Tibial artery (tissue), 4 donors: ENCODE measurements around the gene RAPGEF1.
"Not testable (repeated sequence)": the region's sequence is repeated elsewhere in the genome, so short reads cannot be mapped to it uniquely, and the experiment has no call there.

Source experiments
- DNase-seq, 2 donors: peaks; one replicate each; pipeline ENCODE4 v3.0.0-alpha.2; 2019
- H3K27ac ChIP-seq, 2 donors: fragments of 200-600 bp; sonication (generic) in 1 of 2; 1 replicate in 1 of 2; 2 replicates in 1 of 2; pipeline ENCODE4 v1.5.1; 2018 to 2019; ENCODE audit warnings: mild to moderate bottlenecking in 1 of 2
- H3K27me3 ChIP-seq, 2 donors: fragments of 200-600 bp; sonication (generic) in 1 of 2; one replicate each; pipeline versions ENCODE4 v1.5.1 to v1.6.0; 2016 to 2019
- H3K36me3 ChIP-seq, 3 donors: fragments of 200-600 bp; sonication (generic) in 2 of 3; one replicate each; pipeline ENCODE4 v1.5.1; 2016 to 2019; ENCODE audit warnings: mild to moderate bottlenecking in 2 of 3
- H3K4me1 ChIP-seq, 4 donors: fragments of 200-600 bp; sonication (generic) in 2 of 4; 1 replicate in 3 of 4; 2 replicates in 1 of 4; pipeline ENCODE4 v1.5.1; 2016 to 2019
- H3K4me3 ChIP-seq, 2 donors: fragments of 200-600 bp; sonication (generic) in 1 of 2; 1 replicate in 1 of 2; 2 replicates in 1 of 2; pipeline ENCODE4 v1.5.1; 2018 to 2019; ENCODE audit warnings: mild to moderate bottlenecking in 2 of 2
- H3K9me3 ChIP-seq, 3 donors: fragments of 200-600 bp; sonication (generic) in 1 of 3; one replicate each; pipeline ENCODE4 v1.5.1; 2016 to 2019
- intact Hi-C: fragments of 100-400 bp; cut with DNase I; formaldehyde crosslinking; loops from one replicate; pipeline ENCODE4 v1.15.0; 2023; ENCODE audit warnings: low total_unique reads
- TF ChIP-seq, protein P1 (sequence below), 2 experiments: fragments of 200-600 bp in 1 of 2; fragments of 450-650 bp in 1 of 2; IDR thresholded peaks; one replicate each; pipeline ENCODE4 v1.5.1; 2017 to 2019; ENCODE audit warnings: antibody characterized with exemption in 2 of 2, mild to moderate bottlenecking in 1 of 2, moderate library complexity in 1 of 2

The RAPGEF1 gene

DNA sequence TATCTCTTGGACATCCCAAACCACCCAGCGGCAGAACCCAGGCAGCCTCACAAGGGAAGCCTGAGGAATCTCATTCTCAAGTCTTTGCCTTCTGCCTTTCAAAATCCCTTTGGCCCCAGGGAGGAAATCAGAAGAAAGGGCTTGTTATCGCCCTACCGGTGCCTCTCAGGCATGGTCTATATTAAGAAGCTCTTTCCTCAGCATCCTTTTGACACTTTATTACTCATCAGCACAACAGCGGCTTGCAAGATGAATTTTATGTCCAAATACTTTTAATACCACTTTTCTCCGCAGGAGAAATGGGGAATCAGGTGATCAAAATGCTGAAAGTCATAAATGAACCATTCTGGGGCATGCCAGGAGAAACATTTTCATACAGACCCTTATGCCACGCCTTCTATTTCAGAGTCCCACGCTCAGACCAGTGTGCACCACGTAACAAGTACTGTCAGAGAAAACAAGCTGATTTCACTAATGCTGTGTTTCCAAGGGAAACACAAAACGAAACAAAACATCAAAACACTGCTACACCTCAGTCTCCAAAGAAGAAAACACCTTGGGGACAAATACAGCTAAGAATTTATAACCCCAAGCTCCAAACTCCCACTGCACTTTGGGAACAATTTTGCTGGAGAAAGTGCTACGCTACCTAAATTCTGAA lies 30.0 kb downstream of the RAPGEF1 start:
- Histone ChIP-seq H3K4me3 (no peak overlapping the region), H3K27me3 (no peaks in the 10 kb centered on the region), H3K27ac (peak overlapping the region; percentile 20 to 57), H3K9me3 (no peaks in the 10 kb centered on the region), H3K36me3 (no peaks in the 10 kb centered on the region), H3K4me1 (peaks cover 0 to 83% (median 50%) of the 10 kb centered on the region in 4 donors)
- DNase-seq = no peak
- TF ChIP-seq, protein P1, sequence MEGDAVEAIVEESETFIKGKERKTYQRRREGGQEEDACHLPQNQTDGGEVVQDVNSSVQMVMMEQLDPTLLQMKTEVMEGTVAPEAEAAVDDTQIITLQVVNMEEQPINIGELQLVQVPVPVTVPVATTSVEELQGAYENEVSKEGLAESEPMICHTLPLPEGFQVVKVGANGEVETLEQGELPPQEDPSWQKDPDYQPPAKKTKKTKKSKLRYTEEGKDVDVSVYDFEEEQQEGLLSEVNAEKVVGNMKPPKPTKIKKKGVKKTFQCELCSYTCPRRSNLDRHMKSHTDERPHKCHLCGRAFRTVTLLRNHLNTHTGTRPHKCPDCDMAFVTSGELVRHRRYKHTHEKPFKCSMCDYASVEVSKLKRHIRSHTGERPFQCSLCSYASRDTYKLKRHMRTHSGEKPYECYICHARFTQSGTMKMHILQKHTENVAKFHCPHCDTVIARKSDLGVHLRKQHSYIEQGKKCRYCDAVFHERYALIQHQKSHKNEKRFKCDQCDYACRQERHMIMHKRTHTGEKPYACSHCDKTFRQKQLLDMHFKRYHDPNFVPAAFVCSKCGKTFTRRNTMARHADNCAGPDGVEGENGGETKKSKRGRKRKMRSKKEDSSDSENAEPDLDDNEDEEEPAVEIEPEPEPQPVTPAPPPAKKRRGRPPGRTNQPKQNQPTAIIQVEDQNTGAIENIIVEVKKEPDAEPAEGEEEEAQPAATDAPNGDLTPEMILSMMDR (IDR thresholded peaks at IDR 0.05) = no peak
- intact Hi-C loops = no loop called here

DNA sequence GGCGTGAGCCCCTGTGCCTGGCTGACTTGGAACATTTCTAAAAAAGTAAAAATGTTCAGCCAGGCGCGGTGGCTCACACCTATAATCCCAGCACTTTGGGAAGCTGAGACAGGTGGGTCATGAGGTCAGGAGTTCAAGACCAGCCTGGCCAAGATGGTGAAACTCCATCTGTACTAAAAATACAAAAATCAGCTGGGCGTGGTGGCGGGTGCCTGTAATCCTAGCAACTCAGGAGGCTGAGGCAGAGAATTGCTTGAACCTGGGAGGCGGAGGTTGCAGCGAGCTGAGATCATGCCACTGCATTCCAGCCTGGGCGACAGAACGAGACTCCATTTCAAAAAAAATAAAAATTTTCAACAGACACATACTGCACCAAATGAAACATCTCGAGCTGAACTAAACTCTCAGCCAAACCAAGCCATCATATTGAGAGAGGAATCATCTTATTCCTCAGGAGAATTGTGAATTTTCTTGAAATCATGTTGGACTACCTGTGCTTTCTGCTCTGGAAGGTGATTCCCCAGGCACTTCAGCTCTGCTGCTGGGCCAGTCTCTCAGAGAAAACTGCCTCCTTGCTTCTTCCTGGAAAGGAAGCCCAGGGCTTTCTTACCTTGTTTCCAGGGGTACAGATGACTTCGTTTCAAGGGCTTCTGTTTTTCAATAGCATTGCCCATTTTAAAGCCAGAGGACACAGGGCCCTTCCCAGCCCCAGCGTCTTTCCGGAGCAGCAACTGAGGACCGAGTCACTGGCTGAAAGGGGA lies 30.7 kb downstream of the RAPGEF1 start:
- H3K36me3 ChIP-seq, DNase-seq, H3K4me3 ChIP-seq, H3K9me3 ChIP-seq, H3K27me3 ChIP-seq, intact Hi-C loops: not testable (repeated sequence)
- Histone ChIP-seq H3K27ac (peak overlapping the region; percentile 20 to 57), H3K4me1 (peaks cover 0 to 83% (median 50%) of the 10 kb centered on the region in 4 donors)

DNA sequence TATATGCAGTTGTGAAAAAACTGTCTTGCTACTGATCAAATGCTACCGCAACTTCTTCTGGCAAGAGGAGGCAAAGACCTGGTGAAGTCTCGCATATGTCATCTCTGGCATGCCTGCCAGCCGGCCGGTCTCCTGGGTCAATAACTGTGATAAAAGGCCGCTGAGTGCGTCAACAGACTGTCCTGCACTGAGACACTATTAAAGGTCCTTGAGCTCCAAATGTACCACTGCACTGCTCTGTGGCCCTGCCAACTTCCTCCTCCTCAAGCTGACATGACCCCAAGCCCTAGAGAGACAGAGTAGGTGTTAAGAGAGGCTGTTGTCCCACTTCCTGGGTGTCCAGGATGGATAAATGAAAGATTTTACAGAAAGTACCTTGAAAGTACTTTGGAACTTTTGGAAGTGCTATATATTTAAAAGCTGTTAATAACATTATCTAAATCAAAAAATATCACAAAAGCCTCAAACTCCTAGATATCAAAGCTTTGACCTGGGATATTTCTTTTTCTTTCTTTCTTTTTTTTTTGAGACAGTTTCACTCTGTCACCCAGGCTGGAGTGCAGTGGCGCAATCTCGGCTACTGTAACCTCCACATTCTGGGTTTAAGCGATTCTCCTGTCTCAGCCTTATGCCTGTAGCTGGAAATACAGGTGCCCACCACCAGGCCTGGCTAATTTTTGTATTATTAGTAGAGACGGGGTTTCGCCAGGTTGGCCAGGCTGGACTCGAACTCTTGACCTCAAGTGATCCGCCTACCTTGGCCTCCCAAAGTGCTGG lies 31.5 kb downstream of the RAPGEF1 start:
- Histone ChIP-seq H3K4me3 (no peak overlapping the region), H3K27me3 (no peaks in the 10 kb centered on the region), H3K36me3 (no peaks in the 10 kb centered on the region), H3K9me3 (no peaks in the 10 kb centered on the region), H3K4me1 (peaks cover 0 to 83% (median 50%) of the 10 kb centered on the region in 4 donors), H3K27ac (peak overlapping the region; percentile 25 to 57)
- intact Hi-C loops = no loop called here
- TF ChIP-seq, protein P1 (IDR thresholded peaks at IDR 0.05) = no peak
- peak in 1 of 2 donors; percentile 44 for DNase-seq

DNA sequence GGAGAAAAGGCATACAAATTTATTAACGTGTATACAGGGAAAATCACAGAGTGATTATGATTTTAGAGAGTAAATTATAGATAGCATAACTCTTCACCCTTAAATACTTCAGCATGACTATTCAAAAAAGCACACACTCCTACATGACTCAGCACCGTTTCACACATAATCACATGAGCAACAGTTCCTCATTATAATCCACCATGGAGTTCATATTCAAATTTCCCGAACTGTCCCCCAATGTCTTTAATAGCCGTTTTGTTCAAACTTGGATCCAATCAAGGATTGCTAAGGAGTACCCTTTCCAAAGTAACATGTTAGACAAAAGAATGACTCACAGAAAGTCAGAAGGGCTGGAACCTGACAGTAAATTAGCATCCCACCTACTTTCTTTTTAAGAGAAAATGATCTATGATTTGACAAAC lies 32.1 kb downstream of the RAPGEF1 start:
- peak overlapping the region; percentile 25 to 57 for H3K27ac ChIP-seq
- DNase-seq = no peak
- TF ChIP-seq, protein P1 (IDR thresholded peaks at IDR 0.05) = no peak

DNA sequence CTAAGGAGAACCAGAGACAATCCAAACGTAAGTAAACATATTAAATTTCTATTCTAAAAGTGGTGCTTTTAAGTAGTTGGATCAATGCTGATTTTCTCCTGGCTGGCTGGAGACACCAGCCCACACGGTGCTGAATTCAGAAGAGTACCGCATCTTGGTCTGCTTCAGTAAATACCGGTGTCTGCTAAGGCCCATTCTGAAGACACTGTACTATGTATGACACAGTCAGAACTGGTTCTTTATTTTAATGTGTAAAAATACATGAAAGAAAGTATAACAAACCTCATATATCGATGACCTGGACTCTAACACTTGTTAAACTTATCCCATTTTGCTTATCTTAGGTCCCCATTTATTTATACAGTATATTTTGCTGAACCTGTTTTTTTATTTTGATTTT lies 32.8 kb downstream of the RAPGEF1 start:
- TF ChIP-seq, protein P1 (IDR thresholded peaks at IDR 0.05) = no peak
- Histone ChIP-seq H3K27ac (peak overlapping the region in 1 of 2 donors; percentile 39), H3K27me3 (no peaks in the 10 kb centered on the region), H3K9me3 (no peaks in the 10 kb centered on the region), H3K4me3 (no peak overlapping the region), H3K36me3 (no peaks in the 10 kb centered on the region), H3K4me1 (peaks cover 0 to 73% (median 46%) of the 10 kb centered on the region in 4 donors)
- no peak for DNase-seq
- intact Hi-C loops = no loop called here

More for the DNA sequence above, 32.1 kb downstream of the RAPGEF1 start:
- H3K9me3 ChIP-seq = no peaks in the 10 kb centered on the region
- H3K4me3 ChIP-seq = no peak overlapping the region
- H3K36me3 ChIP-seq = no peaks in the 10 kb centered on the region
- intact Hi-C loops = no loop called here
- H3K27me3 ChIP-seq = no peaks in the 10 kb centered on the region
- H3K4me1 ChIP-seq = peaks cover 0 to 80% (median 47%) of the 10 kb centered on the region in 4 donors
